Sigmoid colon (tissue), 4 donors: ENCODE results near the gene CDC25B.

ENCODE experiments used
- EP300 ChIP-seq, 4 donors: sonication (generic); formaldehyde crosslinking; IDR thresholded peaks; one replicate each; pipeline ENCODE4 v1.6.1; 2017; ENCODE audit warnings: antibody characterized with exemption in 4 of 4
- POLR2A ChIP-seq, 2 donors: fragments of 450-650 bp; IDR thresholded peaks; one replicate each; pipeline ENCODE4 v1.6.1; 2016; ENCODE audit warnings: antibody characterized with exemption in 2 of 2, mild to moderate bottlenecking in 2 of 2, moderate library complexity in 2 of 2
- POLR2AphosphoS5 ChIP-seq, 4 donors: sonication (generic); formaldehyde crosslinking; IDR thresholded peaks; one replicate each; pipeline ENCODE4 v1.6.1; 2017; ENCODE audit warnings: antibody characterized with exemption in 4 of 4
- TF ChIP-seq, protein P1 (sequence below), 4 experiments: fragments of 450-650 bp in 3 of 4; fragments of 200-600 bp in 1 of 4; IDR thresholded peaks; one replicate each; pipeline ENCODE4 v1.5.1; 2016 to 2019; ENCODE audit warnings: antibody characterized with exemption in 4 of 4, mild to moderate bottlenecking in 3 of 4, moderate library complexity in 2 of 4

DNA sequence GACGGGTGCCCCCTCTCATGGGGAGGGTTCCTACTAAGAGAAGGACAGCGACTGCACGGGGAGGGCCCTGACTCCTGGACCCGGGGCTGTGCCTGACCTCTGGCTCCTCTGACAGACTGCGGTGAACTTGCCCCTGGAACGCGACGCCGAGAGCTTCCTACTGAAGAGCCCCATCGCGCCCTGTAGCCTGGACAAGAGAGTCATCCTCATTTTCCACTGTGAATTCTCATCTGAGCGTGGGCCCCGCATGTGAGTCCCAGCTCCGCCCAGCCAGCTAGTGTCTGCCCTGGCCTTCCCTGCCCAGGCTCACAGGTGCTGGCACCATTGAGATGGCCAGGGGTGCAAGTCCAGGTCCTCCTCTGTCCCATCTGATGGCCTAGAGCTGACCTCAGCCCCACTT is 7.2 kb downstream of the CDC25B start:
- TF ChIP-seq, protein P1, sequence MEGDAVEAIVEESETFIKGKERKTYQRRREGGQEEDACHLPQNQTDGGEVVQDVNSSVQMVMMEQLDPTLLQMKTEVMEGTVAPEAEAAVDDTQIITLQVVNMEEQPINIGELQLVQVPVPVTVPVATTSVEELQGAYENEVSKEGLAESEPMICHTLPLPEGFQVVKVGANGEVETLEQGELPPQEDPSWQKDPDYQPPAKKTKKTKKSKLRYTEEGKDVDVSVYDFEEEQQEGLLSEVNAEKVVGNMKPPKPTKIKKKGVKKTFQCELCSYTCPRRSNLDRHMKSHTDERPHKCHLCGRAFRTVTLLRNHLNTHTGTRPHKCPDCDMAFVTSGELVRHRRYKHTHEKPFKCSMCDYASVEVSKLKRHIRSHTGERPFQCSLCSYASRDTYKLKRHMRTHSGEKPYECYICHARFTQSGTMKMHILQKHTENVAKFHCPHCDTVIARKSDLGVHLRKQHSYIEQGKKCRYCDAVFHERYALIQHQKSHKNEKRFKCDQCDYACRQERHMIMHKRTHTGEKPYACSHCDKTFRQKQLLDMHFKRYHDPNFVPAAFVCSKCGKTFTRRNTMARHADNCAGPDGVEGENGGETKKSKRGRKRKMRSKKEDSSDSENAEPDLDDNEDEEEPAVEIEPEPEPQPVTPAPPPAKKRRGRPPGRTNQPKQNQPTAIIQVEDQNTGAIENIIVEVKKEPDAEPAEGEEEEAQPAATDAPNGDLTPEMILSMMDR (IDR thresholded peaks at IDR 0.05) = no peak
- no peak for TF ChIP-seq POLR2A (IDR thresholded peaks at IDR 0.05)
- no peak for TF ChIP-seq EP300 (IDR thresholded peaks at IDR 0.05)
- TF ChIP-seq POLR2AphosphoS5 (IDR thresholded peaks at IDR 0.05) = no peak
